GM23338 (cell line): Measurements from ENCODE around the gene PGBD5. TPM values are rescaled to one million over a fixed set of nuclear protein-coding genes. Genes with fewer than 3 reads are reported as not detected.

Experiments used
- ATAC-seq: fragments of 200-7000 bp; cut with Tn5 transposase; 3 replicates; pipeline ENCODE4 v1.9.1; 2020
- DNase-seq: peaks from one replicate; pipeline ENCODE4 v3.0.0-alpha.2; 2015; ENCODE audit warnings: low spot score
- H2AFZ ChIP-seq: fragments of 200-600 bp; sonication (generic); 2 replicates; pipeline ENCODE4 v1.8.0; 2016; ENCODE audit warnings: antibody characterized with exemption, mild to moderate bottlenecking, moderate library complexity
- H3F3A ChIP-seq: fragments of 200-600 bp; sonication (generic); replicated peaks from 2 replicates; pipeline ENCODE4 v1.8.0; 2017; ENCODE audit warnings: antibody characterized with exemption, mixed run types, low read depth
- H3K27ac ChIP-seq: fragments of 200-600 bp; sonication (generic); 2 replicates; pipeline ENCODE4 v1.6.1; 2016; ENCODE audit warnings: low read depth
- H3K27me3 ChIP-seq: fragments of 200-600 bp; sonication (generic); 2 replicates; pipeline ENCODE4 v1.8.0; 2016; ENCODE audit warnings: mild to moderate bottlenecking, mixed run types, moderate library complexity; ENCODE audit not compliant: insufficient read depth
- H3K36me3 ChIP-seq: fragments of 200-600 bp; sonication (generic); 2 replicates; pipeline ENCODE4 v1.8.0; 2016; ENCODE audit warnings: mild to moderate bottlenecking; ENCODE audit not compliant: insufficient read depth
- H3K4me1 ChIP-seq: fragments of 200-600 bp; sonication (generic); 2 replicates; pipeline ENCODE4 v1.8.0; 2016; ENCODE audit warnings: mild to moderate bottlenecking, moderate library complexity; ENCODE audit not compliant: insufficient read depth
- H3K4me2 ChIP-seq: fragments of 200-600 bp; sonication (generic); 2 replicates; pipeline ENCODE4 v1.7.1; 2017; ENCODE audit warnings: mixed run types
- H3K4me3 ChIP-seq: fragments of 200-600 bp; sonication (generic); 2 replicates; pipeline ENCODE4 v1.6.1; 2016; ENCODE audit warnings: mixed run types
- H3K79me2 ChIP-seq: fragments of 200-600 bp; sonication (generic); replicated peaks from 2 replicates; pipeline ENCODE4 v1.8.0; 2017; ENCODE audit warnings: mild to moderate bottlenecking; ENCODE audit not compliant: insufficient read depth
- H3K9me2 ChIP-seq: fragments of 200-600 bp; sonication (generic); 2 replicates; pipeline ENCODE4 v1.8.0; 2017; ENCODE audit not compliant: insufficient read depth
- H4K20me1 ChIP-seq: fragments of 200-600 bp; sonication (generic); replicated peaks from 2 replicates; pipeline ENCODE4 v1.8.0; 2017; ENCODE audit warnings: mild to moderate bottlenecking; ENCODE audit not compliant: insufficient read depth
- H3K27ac Mint-ChIP-seq: 2 replicates; pipeline ENCODE4 v1.8.0; 2020; ENCODE audit warnings: inconsistent platforms, mild to moderate bottlenecking, moderate library complexity, mixed read lengths
- H3K27me3 Mint-ChIP-seq: 3 replicates; pipeline ENCODE4 v1.8.0; 2022; ENCODE audit warnings: low read depth, mild to moderate bottlenecking, moderate library complexity, mixed read lengths, inconsistent platforms; ENCODE audit not compliant: insufficient read depth, poor library complexity
- H3K36me3 Mint-ChIP-seq: 3 replicates; pipeline ENCODE4 v1.8.0; 2021; ENCODE audit warnings: low read depth, mild to moderate bottlenecking, inconsistent platforms, moderate library complexity, mixed read lengths
- H3K4me1 Mint-ChIP-seq: 3 replicates; pipeline ENCODE4 v1.8.0; 2020; ENCODE audit warnings: mild to moderate bottlenecking, inconsistent platforms, mixed read lengths
- H3K4me3 Mint-ChIP-seq: 3 replicates; pipeline ENCODE4 v1.8.0; 2021; ENCODE audit warnings: moderate library complexity, mild to moderate bottlenecking, inconsistent platforms, mixed read lengths
- H3K9me3 Mint-ChIP-seq: 3 replicates; pipeline ENCODE4 v1.8.0; 2020; ENCODE audit warnings: moderate library complexity, mild to moderate bottlenecking, inconsistent platforms, mixed read lengths
- CREB1 ChIP-seq: fragments of 250-450 bp; sonication (Bioruptor Pico); IDR thresholded peaks from 2 replicates; pipeline ENCODE4 v1.5.0; 2020; ENCODE audit warnings: low read depth, mild to moderate bottlenecking, moderate library complexity
- CTCF ChIP-seq, 2 experiments: fragments of 200-600 bp in 1 of 2; sonication (generic) in 1 of 2; conservative IDR thresholded peaks; 2 replicates each; pipeline versions ENCODE4 v1.5.1 to v1.6.1; 2016 to 2017; ENCODE audit warnings: antibody characterized with exemption in 2 of 2, low read depth in 2 of 2, mild to moderate bottlenecking in 2 of 2, moderate library complexity in 1 of 2
- EZH2 ChIP-seq: fragments of 200-600 bp; sonication (generic); IDR thresholded peaks from one replicate; pipeline ENCODE4 v1.8.0; 2017; ENCODE audit warnings: antibody characterized with exemption, mild to moderate bottlenecking, low read depth; ENCODE audit not compliant: unreplicated experiment
- EZH2phosphoT487 ChIP-seq: fragments of 200-600 bp; sonication (generic); IDR thresholded peaks from one replicate; pipeline ENCODE4 v1.8.1; 2018; ENCODE audit warnings: antibody characterized with exemption; ENCODE audit not compliant: unreplicated experiment
- JUNB ChIP-seq: IDR thresholded peaks from one replicate; pipeline ENCODE4 v1.6.1; 2016; ENCODE audit warnings: antibody characterized with exemption; ENCODE audit not compliant: unreplicated experiment
- NANOG ChIP-seq: IDR thresholded peaks from 2 replicates; pipeline ENCODE4 v1.6.1; 2016; ENCODE audit warnings: antibody characterized with exemption, borderline replicate concordance
- POLR2AphosphoS5 ChIP-seq: IDR thresholded peaks from 2 replicates; pipeline ENCODE4 v1.6.1; 2016; ENCODE audit warnings: antibody characterized with exemption, low read depth
- STAT1 ChIP-seq: IDR thresholded peaks from one replicate; pipeline ENCODE4 v1.6.1; 2016; ENCODE audit warnings: antibody characterized with exemption; ENCODE audit not compliant: unreplicated experiment
- ZNF114 ChIP-seq: fragments of 250-450 bp; sonication (Bioruptor Pico); IDR thresholded peaks from 2 replicates; pipeline ENCODE4 v1.5.0; 2020; ENCODE audit warnings: mild to moderate bottlenecking, moderate library complexity
- ZNF331 ChIP-seq: fragments of 250-450 bp; sonication (Bioruptor Pico); IDR thresholded peaks from 2 replicates; pipeline ENCODE4 v1.5.0; 2020; ENCODE audit warnings: low read depth, mild to moderate bottlenecking, moderate library complexity
- ZNF462 ChIP-seq: fragments of 250-450 bp; sonication (Bioruptor Pico); IDR thresholded peaks from 2 replicates; pipeline ENCODE4 v1.5.0; 2020; ENCODE audit warnings: mild to moderate bottlenecking, moderate library complexity
- polyA plus RNA-seq: library from polyadenylated mRNA; unstranded; fragments of >200 nt; fragmentation: Nextera tagmentation; extraction: Ambion mirVana; gene quantifications from 2 replicates; pipeline ENCODE4 v1.2.1, GENCODE V29; 2016
- total RNA-seq: library from RNA; depleted of rRNA; stranded (reverse); fragments of >200 nt; shearing (Covaris generic); gene quantifications from 2 replicates; pipeline ENCODE4 v1.2.3, GENCODE V29; 2014
- TF ChIP-seq, protein P1 (sequence below): IDR thresholded peaks from 2 replicates; pipeline ENCODE4 v1.6.1; 2016; ENCODE audit warnings: antibody characterized with exemption
- TF ChIP-seq, protein P2 (sequence below): IDR thresholded peaks from one replicate; pipeline ENCODE4 v1.6.1; 2018; ENCODE audit warnings: antibody characterized with exemption; ENCODE audit not compliant: unreplicated experiment

PGBD5 gene
- total and polyA plus RNA-seq, 2 experiments from 2014 or later, result 3.4 to 16.6 TPM

DNA sequence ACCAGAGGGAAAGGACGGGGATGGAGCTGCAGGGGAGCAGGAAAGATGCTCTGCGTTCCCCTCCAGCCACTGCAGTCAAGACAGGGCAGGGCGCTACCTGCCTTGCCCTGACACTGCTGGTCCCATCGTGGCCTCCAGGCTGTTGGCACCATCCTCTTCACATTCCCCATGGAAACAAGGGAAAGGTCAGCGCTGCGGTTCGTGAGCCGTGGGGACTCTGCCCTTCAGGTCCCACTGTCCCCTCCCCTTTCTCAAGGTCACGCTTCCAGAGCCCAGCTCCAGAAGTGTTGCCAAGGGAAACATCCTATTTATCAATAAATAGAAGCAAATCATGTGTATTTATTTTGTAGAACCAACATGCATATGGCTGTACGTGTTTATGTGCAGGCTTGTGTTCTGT is 56.0 kb downstream of the PGBD5 start:
- peaks cover 7% of the 10 kb centered on the region; the same call in 1 of the 2 replicates for H3K4me1 ChIP-seq
- no peak overlapping the region for H3K4me3 ChIP-seq
- H3K4me1 Mint-ChIP-seq, result peaks cover 29% of the 10 kb centered on the region
- no peaks in the 10 kb centered on the region for H3F3A ChIP-seq
- no peak for DNase-seq
- H3K27me3 ChIP-seq, result no peaks in the 10 kb centered on the region
- no peaks in the 10 kb centered on the region for H3K9me3 Mint-ChIP-seq
- peaks cover 22% of the 10 kb centered on the region for H3K79me2 ChIP-seq
- no peaks in the 10 kb centered on the region for H3K9me2 ChIP-seq
- no peak overlapping the region for H3K27ac ChIP-seq
- no peak overlapping the region for H3K4me3 Mint-ChIP-seq
- TF ChIP-seq, protein P1, sequence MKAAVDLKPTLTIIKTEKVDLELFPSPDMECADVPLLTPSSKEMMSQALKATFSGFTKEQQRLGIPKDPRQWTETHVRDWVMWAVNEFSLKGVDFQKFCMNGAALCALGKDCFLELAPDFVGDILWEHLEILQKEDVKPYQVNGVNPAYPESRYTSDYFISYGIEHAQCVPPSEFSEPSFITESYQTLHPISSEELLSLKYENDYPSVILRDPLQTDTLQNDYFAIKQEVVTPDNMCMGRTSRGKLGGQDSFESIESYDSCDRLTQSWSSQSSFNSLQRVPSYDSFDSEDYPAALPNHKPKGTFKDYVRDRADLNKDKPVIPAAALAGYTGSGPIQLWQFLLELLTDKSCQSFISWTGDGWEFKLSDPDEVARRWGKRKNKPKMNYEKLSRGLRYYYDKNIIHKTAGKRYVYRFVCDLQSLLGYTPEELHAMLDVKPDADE, result no peak
- TF ChIP-seq ZNF331 (CRISPR knock-in tag) (no peak), ZNF462 (CRISPR knock-in tag) (no peak), EZH2phosphoT487 (no peak), POLR2AphosphoS5 (no peak), EZH2 (no peak), ZNF114 (CRISPR knock-in tag) (no peak), STAT1 (no peak), JUNB (no peak), CTCF (conservative IDR thresholded peaks at IDR 0.05; ENCODE audit: low read depth in 2 of 2) (no peak), CREB1 (CRISPR knock-in tag) (no peak), NANOG (no peak)
- TF ChIP-seq, protein P2, sequence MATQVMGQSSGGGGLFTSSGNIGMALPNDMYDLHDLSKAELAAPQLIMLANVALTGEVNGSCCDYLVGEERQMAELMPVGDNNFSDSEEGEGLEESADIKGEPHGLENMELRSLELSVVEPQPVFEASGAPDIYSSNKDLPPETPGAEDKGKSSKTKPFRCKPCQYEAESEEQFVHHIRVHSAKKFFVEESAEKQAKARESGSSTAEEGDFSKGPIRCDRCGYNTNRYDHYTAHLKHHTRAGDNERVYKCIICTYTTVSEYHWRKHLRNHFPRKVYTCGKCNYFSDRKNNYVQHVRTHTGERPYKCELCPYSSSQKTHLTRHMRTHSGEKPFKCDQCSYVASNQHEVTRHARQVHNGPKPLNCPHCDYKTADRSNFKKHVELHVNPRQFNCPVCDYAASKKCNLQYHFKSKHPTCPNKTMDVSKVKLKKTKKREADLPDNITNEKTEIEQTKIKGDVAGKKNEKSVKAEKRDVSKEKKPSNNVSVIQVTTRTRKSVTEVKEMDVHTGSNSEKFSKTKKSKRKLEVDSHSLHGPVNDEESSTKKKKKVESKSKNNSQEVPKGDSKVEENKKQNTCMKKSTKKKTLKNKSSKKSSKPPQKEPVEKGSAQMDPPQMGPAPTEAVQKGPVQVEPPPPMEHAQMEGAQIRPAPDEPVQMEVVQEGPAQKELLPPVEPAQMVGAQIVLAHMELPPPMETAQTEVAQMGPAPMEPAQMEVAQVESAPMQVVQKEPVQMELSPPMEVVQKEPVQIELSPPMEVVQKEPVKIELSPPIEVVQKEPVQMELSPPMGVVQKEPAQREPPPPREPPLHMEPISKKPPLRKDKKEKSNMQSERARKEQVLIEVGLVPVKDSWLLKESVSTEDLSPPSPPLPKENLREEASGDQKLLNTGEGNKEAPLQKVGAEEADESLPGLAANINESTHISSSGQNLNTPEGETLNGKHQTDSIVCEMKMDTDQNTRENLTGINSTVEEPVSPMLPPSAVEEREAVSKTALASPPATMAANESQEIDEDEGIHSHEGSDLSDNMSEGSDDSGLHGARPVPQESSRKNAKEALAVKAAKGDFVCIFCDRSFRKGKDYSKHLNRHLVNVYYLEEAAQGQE, result no peak
- H4K20me1 ChIP-seq, result peaks cover 8% of the 10 kb centered on the region
- H3K36me3 ChIP-seq, result no peaks in the 10 kb centered on the region
- no peak overlapping the region for H3K4me2 ChIP-seq
- no peak overlapping the region for H2AFZ ChIP-seq
- H3K27me3 Mint-ChIP-seq, result peaks cover 3% of the 10 kb centered on the region
- H3K27ac Mint-ChIP-seq, result no peak overlapping the region
- ATAC-seq, result no peak
- H3K36me3 Mint-ChIP-seq, result peaks cover 7% of the 10 kb centered on the region; the same call in 2 of the 3 replicates
